Osteoblast (primary cell): Measurements from ENCODE around the gene MDGA2. TPM values are rescaled to one million over a fixed set of nuclear protein-coding genes. Genes with fewer than 3 reads are reported as not detected.

Source experiments
- DNase-seq: peaks from one replicate; pipeline ENCODE4 v3.0.0; 2011; ENCODE audit warnings: low spot score, mixed read lengths; ENCODE audit not compliant: insufficient read length; ENCODE audit errors: missing footprints
- H2AFZ ChIP-seq: 2 replicates; pipeline ENCODE4 v1.6.0; 2011; ENCODE audit warnings: mild to moderate bottlenecking, low read length
- H3K27ac ChIP-seq: 2 replicates; pipeline ENCODE4 v1.5.1; 2011; ENCODE audit warnings: mild to moderate bottlenecking, low read depth, low read length, moderate library complexity
- H3K27me3 ChIP-seq: 2 replicates; pipeline ENCODE4 v1.6.0; 2012; ENCODE audit warnings: mild to moderate bottlenecking, control low read depth, inconsistent platforms, low read length, moderate library complexity; ENCODE audit not compliant: insufficient read depth
- H3K36me3 ChIP-seq: 2 replicates; pipeline ENCODE4 v1.5.1; 2011; ENCODE audit warnings: mild to moderate bottlenecking, low read length, control low read depth, moderate library complexity; ENCODE audit not compliant: insufficient read depth
- H3K4me1 ChIP-seq: 2 replicates; pipeline ENCODE4 v1.5.1; 2011; ENCODE audit warnings: mild to moderate bottlenecking, low read length, control low read depth, moderate library complexity; ENCODE audit not compliant: insufficient read depth
- H3K4me2 ChIP-seq: 2 replicates; pipeline ENCODE4 v1.6.0; 2011; ENCODE audit warnings: mild to moderate bottlenecking, low read length; ENCODE audit not compliant: insufficient read depth
- H3K4me3 ChIP-seq: fragments of 200-600 bp; sonication (generic); 3 replicates; pipeline ENCODE4 v1.5.1; 2012; ENCODE audit warnings: mild to moderate bottlenecking, low read length, inconsistent platforms; ENCODE audit not compliant: insufficient read depth
- H3K79me2 ChIP-seq: 2 replicates; pipeline ENCODE4 v1.6.0; 2012; ENCODE audit warnings: mild to moderate bottlenecking, low read length, control low read depth, inconsistent platforms; ENCODE audit not compliant: insufficient read depth
- H3K9me3 ChIP-seq: 2 replicates; pipeline ENCODE4 v1.5.1; 2011; ENCODE audit warnings: low read depth, low read length, control low read depth
- H4K20me1 ChIP-seq: 2 replicates; pipeline ENCODE4 v1.6.0; 2012; ENCODE audit warnings: mild to moderate bottlenecking, low read length, control low read depth; ENCODE audit not compliant: insufficient read depth
- CTCF ChIP-seq: IDR thresholded peaks from 2 replicates; pipeline ENCODE4 v1.5.1; 2011; ENCODE audit warnings: mild to moderate bottlenecking, low read depth, low read length, moderate library complexity; ENCODE audit errors: extremely low read depth
- total RNA-seq: library from RNA; depleted of rRNA; stranded (reverse); fragments of >200 nt; gene quantifications from 2 replicates; pipeline ENCODE4 v1.2.3, GENCODE V29; 2012

The MDGA2 gene
- total RNA-seq, 1 donor, result not detected

- Histone ChIP-seq H3K4me3 (no peak overlapping the region), H3K27me3 (peaks cover 18% of the 10 kb centered on the region), H3K4me1 (no peaks in the 10 kb centered on the region), H3K27ac (no peak overlapping the region), H2AFZ (no peak overlapping the region), H4K20me1 (no peaks in the 10 kb centered on the region), H3K9me3 (no peaks in the 10 kb centered on the region), H3K79me2 (no peaks in the 10 kb centered on the region), H3K4me2 (no peak overlapping the region), H3K36me3 (no peaks in the 10 kb centered on the region)
- TF ChIP-seq CTCF, result no peak
- no peak for DNase-seq
These were observed 2.8 kb upstream of the MDGA2 start for GRCh38 chr14:47678157-47678556.

- Histone ChIP-seq H3K36me3 (no peaks in the 10 kb centered on the region), H2AFZ (no peak overlapping the region), H3K79me2 (no peaks in the 10 kb centered on the region), H4K20me1 (no peaks in the 10 kb centered on the region), H3K27ac (no peak overlapping the region), H3K9me3 (no peaks in the 10 kb centered on the region), H3K4me3 (no peak overlapping the region), H3K27me3 (peaks cover 18% of the 10 kb centered on the region), H3K4me2 (no peak overlapping the region), H3K4me1 (no peaks in the 10 kb centered on the region)
- DNase-seq, result no peak
- no peak for TF ChIP-seq CTCF
These were observed 861 bp upstream of the MDGA2 start for GRCh38 chr14:47676315-47676617.

GRCh38 chr14:47674543-47675465 is 601 bp downstream of the MDGA2 start:
- Histone ChIP-seq H3K36me3 (no peaks in the 10 kb centered on the region), H3K4me1 (no peaks in the 10 kb centered on the region), H3K79me2 (no peaks in the 10 kb centered on the region), H2AFZ (no peak overlapping the region), H3K4me3 (no peak overlapping the region), H3K27ac (no peak overlapping the region), H3K27me3 (peaks cover 18% of the 10 kb centered on the region), H3K9me3 (no peaks in the 10 kb centered on the region), H3K4me2 (no peak overlapping the region), H4K20me1 (no peaks in the 10 kb centered on the region)
- no peak for TF ChIP-seq CTCF
- DNase-seq, result peak; percentile 50

GRCh38 chr14:47674148-47674542 is 1.3 kb downstream of the MDGA2 start:
- Histone ChIP-seq H3K27ac (no peak overlapping the region), H2AFZ (no peak overlapping the region), H3K36me3 (no peaks in the 10 kb centered on the region), H3K27me3 (peaks cover 18% of the 10 kb centered on the region), H3K4me2 (no peak overlapping the region), H3K9me3 (no peaks in the 10 kb centered on the region), H3K79me2 (no peaks in the 10 kb centered on the region), H4K20me1 (no peaks in the 10 kb centered on the region), H3K4me3 (no peak overlapping the region), H3K4me1 (no peaks in the 10 kb centered on the region)
- TF ChIP-seq CTCF, result no peak
- peak; percentile 48 for DNase-seq
